Esophagus squamous epithelium (tissue), 5 donors: Measurements from ENCODE around the gene AEBP2. TPM values are rescaled to one million over a fixed set of nuclear protein-coding genes. Genes with fewer than 3 reads are reported as not detected.
"Not testable (repeated sequence)": the region's sequence is repeated elsewhere in the genome, so short reads cannot be mapped to it uniquely, and the experiment has no call there.

Source experiments
- DNase-seq: peaks from one replicate; lab custom pipeline; 2025; lab: John Stamatoyannopoulos, UW
- H3K27ac ChIP-seq, 4 donors: fragments of 200-600 bp; sonication (generic); one replicate each; pipeline ENCODE4 v1.5.1; 2016 to 2019; ENCODE audit warnings: mild to moderate bottlenecking in 1 of 4
- H3K27me3 ChIP-seq, 4 donors: fragments of 200-600 bp; sonication (generic); 1 replicate in 3 of 4; 2 replicates in 1 of 4; pipeline versions ENCODE4 v1.5.1 to v1.6.0; 2017 to 2021; ENCODE audit warnings: antibody characterized with exemption in 1 of 4
- H3K36me3 ChIP-seq, 3 donors: fragments of 200-600 bp; sonication (generic); one replicate each; pipeline ENCODE4 v1.5.1; 2016 to 2019
- H3K4me1 ChIP-seq, 3 donors: fragments of 200-600 bp; sonication (generic); one replicate each; pipeline ENCODE4 v1.5.1; 2017 to 2019
- H3K4me3 ChIP-seq, 4 donors: fragments of 200-600 bp; sonication (generic); 1 replicate in 3 of 4; 2 replicates in 1 of 4; pipeline ENCODE4 v1.5.1; 2016 to 2019; ENCODE audit warnings: mild to moderate bottlenecking in 2 of 4, moderate library complexity in 1 of 4
- H3K9me3 ChIP-seq, 3 donors: fragments of 200-600 bp; sonication (generic); one replicate each; pipeline ENCODE4 v1.5.1; 2016 to 2019
- POLR2A ChIP-seq, 4 donors: fragments of 450-650 bp; IDR thresholded peaks; one replicate each; pipeline ENCODE4 v1.6.1; 2017; ENCODE audit warnings: antibody characterized with exemption in 4 of 4, mild to moderate bottlenecking in 4 of 4, moderate library complexity in 3 of 4
- WGBS, 2 donors: methylation state at CpG; one replicate each; pipeline ENCODE4 v1.1.5; 2018; 5-methylcytosine and 5-hydroxymethylcytosine counted together
- intact Hi-C: fragments of 100-400 bp; cut with DNase I; formaldehyde crosslinking; loops from one replicate; pipeline ENCODE4 v1.15.0; 2022
- total RNA-seq, 4 donors: library from RNA; depleted of rRNA; stranded (reverse); fragments of >200 nt; gene quantifications; one replicate each; pipeline ENCODE4 v1.1.0, GENCODE V29; 2016
- TF ChIP-seq, protein P1 (sequence below), 6 experiments: fragments of 450-650 bp in 4 of 6; fragments of 200-600 bp in 2 of 6; sonication (generic) in 2 of 6; IDR thresholded peaks; one replicate each; pipeline ENCODE4 v1.5.1; 2016 to 2019; ENCODE audit warnings: antibody characterized with exemption in 6 of 6, mild to moderate bottlenecking in 4 of 6, moderate library complexity in 4 of 6
- donor health status: DM: yes; HTN: yes; CAD: no.

AEBP2 gene
- total RNA-seq, 4 donors from 2014 or later, result 26.8 to 50.2 (median 33.4) TPM

DNA sequence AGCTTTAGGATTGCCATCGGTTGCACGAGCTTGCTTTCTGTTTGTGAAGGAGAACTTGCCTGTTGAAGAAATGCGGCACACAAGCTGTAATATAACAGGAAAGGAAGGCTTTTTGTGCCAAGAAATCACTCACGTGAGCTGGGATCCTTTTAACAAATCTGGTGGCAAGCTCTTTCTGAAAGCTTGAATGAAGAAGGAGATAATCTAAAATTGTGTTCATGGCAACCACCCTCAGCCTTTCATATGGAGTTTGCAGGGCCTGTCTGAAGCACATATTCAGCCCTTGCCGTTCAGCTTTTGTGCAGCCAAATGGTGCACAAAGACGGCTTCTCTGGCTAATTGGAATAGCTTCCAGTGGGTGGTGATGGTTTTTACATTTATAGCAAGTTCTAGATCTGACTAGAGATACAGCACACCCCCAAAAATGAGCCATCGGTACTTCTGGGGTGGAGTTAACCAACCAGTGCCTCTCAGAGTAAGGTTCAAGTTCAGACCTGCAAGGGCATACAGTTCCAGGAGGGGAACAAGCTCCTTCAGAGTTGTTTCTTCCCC lies 107.4 kb downstream of the AEBP2 start:
- peak overlapping the region; percentile 39 to 78 (median 74) for H3K27ac ChIP-seq
- 8 to 21% methylated on average over 7 of the region's 7 CpGs for WGBS, 2 donors
- H3K36me3 ChIP-seq, result peaks cover 0 to 4% (median 0%) of the 10 kb centered on the region in 3 donors
- DNase-seq, result no peak
- H3K27me3 ChIP-seq, result no peaks in the 10 kb centered on the region
- TF ChIP-seq, protein P1, sequence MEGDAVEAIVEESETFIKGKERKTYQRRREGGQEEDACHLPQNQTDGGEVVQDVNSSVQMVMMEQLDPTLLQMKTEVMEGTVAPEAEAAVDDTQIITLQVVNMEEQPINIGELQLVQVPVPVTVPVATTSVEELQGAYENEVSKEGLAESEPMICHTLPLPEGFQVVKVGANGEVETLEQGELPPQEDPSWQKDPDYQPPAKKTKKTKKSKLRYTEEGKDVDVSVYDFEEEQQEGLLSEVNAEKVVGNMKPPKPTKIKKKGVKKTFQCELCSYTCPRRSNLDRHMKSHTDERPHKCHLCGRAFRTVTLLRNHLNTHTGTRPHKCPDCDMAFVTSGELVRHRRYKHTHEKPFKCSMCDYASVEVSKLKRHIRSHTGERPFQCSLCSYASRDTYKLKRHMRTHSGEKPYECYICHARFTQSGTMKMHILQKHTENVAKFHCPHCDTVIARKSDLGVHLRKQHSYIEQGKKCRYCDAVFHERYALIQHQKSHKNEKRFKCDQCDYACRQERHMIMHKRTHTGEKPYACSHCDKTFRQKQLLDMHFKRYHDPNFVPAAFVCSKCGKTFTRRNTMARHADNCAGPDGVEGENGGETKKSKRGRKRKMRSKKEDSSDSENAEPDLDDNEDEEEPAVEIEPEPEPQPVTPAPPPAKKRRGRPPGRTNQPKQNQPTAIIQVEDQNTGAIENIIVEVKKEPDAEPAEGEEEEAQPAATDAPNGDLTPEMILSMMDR (IDR thresholded peaks at IDR 0.05), result no peak
- no peak for TF ChIP-seq POLR2A (IDR thresholded peaks at IDR 0.05)
- peaks cover 4 to 29% (median 18%) of the 10 kb centered on the region in 3 donors for H3K4me1 ChIP-seq
- H3K4me3 ChIP-seq, result peak overlapping the region in 2 of 4 donors; percentile 16 to 42
- H3K9me3 ChIP-seq, result no peaks in the 10 kb centered on the region
- intact Hi-C loops, result no loop called here

DNA sequence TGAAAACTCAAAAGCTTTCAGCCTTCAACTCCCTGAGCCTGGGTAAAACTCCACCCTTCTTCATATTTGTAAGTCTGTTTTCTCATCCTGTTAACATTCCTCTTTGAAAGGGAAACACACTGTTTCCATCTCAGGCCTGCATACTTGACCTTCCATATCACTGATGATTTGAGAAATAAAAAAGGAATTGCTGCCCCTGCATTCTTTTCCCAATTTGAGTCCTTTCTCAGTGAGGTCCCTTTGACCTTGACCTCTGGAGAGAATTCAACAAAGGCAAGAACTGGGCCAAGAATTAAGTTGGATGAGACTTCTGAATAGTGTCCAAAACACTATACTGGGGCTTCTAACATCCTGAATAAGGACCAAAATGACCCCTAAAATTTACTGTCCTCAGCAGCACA lies 108.0 kb downstream of the AEBP2 start:
- Histone ChIP-seq H3K9me3 (no peaks in the 10 kb centered on the region), H3K27me3 (no peaks in the 10 kb centered on the region), H3K36me3 (peaks cover 0 to 4% (median 0%) of the 10 kb centered on the region in 3 donors), H3K4me1 (peaks cover 4 to 30% (median 18%) of the 10 kb centered on the region in 3 donors), H3K4me3 (no peak overlapping the region), H3K27ac (peak overlapping the region; percentile 39 to 78 (median 74))
- TF ChIP-seq, protein P1 (IDR thresholded peaks at IDR 0.05), result no peak
- no peak for TF ChIP-seq POLR2A (IDR thresholded peaks at IDR 0.05)
- DNase-seq, result no peak
- intact Hi-C loops, result no loop called here

DNA sequence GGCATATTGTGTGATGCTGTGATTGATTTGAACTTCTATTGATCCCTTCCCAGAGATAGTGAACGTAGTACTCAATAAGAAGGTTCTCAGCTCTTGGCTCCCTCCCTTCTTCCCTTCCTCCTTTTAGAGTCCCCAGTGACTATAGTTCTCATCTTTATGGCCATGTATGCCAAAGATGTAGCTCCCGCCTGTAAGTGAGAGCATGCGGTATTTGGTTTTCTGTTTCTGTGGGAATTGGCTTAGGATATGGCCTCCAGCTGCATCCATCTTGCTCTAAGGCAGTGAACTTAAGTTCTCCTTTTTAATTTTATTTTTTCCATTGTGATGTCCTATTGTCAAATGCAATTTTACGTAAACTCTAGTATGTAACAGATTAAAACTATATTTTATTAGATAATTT lies 109.5 kb downstream of the AEBP2 start:
- DNase-seq, result no peak
- 87 to 96% methylated on average over 4 of the region's 4 CpGs for WGBS, 2 donors
- Histone ChIP-seq H3K36me3 (peaks cover 0 to 10% (median 0%) of the 10 kb centered on the region in 3 donors), H3K27me3 (no peaks in the 10 kb centered on the region), H3K4me3 (no peak overlapping the region), H3K9me3 (no peaks in the 10 kb centered on the region), H3K27ac (no peak overlapping the region), H3K4me1 (peaks cover 4 to 38% (median 23%) of the 10 kb centered on the region in 3 donors)
- intact Hi-C loops, result no loop called here
- no peak for TF ChIP-seq POLR2A (IDR thresholded peaks at IDR 0.05)
- TF ChIP-seq, protein P1 (IDR thresholded peaks at IDR 0.05), result no peak

DNA sequence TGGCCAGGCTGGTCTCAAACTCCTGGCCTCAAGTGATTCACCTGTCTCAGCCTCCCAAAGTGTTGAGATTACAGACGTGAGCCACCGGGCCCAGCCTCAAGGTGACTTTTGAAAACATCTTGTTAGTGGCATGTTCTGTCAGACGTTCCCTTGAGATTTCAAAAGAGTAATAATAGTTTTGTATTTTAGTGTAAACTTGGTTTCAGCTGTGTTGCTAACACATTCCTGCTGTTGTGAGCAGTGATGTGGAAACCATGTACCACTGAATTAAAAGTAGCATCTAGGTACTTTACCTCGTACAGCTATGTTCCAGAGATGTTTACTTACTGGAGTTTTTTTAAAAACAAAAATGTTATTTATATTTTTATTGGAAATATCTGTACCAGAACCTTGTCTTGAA lies 111.3 kb downstream of the AEBP2 start:
- Histone ChIP-seq H3K4me1 (peaks cover 4 to 42% (median 23%) of the 10 kb centered on the region in 3 donors), H3K4me3 (no peak overlapping the region), H3K9me3 (no peaks in the 10 kb centered on the region), H3K27me3 (no peaks in the 10 kb centered on the region), H3K27ac (no peak overlapping the region), H3K36me3 (peaks cover 0 to 7% (median 0%) of the 10 kb centered on the region in 3 donors)
- no peak for DNase-seq
- TF ChIP-seq POLR2A (IDR thresholded peaks at IDR 0.05), result no peak
- TF ChIP-seq, protein P1 (IDR thresholded peaks at IDR 0.05), result no peak
- 61 to 87% methylated on average over 4 of the region's 4 CpGs for WGBS, 2 donors
- intact Hi-C loops, result no loop called here

DNA sequence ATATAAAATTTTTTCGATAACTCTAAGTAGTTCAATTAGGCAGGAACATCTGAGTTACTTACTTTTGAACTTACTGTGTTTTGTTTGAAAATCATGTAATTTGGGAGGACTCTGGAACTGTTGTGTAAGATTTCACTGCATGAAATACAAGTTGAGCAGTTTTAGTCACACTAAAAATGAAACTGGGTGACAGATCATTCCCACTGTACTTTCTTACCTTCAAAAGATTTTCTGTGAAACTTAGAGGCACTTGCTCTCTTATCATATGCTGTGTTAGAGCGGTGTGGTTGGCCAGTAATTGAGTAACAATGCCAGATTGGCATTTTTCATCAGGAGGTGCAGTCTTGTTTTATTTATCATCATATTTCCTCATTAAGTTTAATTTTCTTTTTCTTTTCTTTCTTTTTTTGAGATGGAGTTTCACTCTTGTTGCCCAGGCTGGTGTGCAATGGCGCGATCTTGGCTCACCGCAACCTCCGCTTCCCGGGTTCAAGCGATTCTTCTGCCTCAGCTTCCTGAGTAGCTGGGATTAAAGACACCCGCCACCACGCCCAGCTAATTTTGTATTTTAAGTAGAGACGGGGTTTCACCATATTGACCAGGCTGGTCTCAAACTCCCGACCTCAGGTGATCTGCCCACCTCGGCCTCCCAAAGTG lies 113.3 kb downstream of the AEBP2 start:
- intact Hi-C loops, H3K36me3 ChIP-seq, H3K9me3 ChIP-seq: not testable (repeated sequence)

More for the DNA sequence above, 113.3 kb downstream of the AEBP2 start:
- WGBS, 2 donors, result 86 to 95% methylated on average over 13 of the region's 13 CpGs
- H3K4me1 ChIP-seq, result peaks cover 0 to 23% (median 6%) of the 10 kb centered on the region in 3 donors
- DNase-seq, H3K27me3 ChIP-seq, H3K4me3 ChIP-seq, H3K27ac ChIP-seq: not testable (repeated sequence)
